ENCODE measurements around the gene GLI3. TPM values are rescaled to one million over a fixed set of nuclear protein-coding genes. Genes with fewer than 3 reads are reported as not detected.

The GLI3 gene
- polyA plus RNA-seq, 1 experiment, result 6.0 TPM

- DNase-seq (ENCODE audit: low read depth, low spot score), result no peak
Observed at GRCh38 chr7:42162560-42163325, 74.3 kb downstream of the GLI3 start.

GRCh38 chr7:42161719-42162118 lies 75.3 kb downstream of the GLI3 start:
- TF ChIP-seq CTCF (IDR thresholded peaks at IDR 0.05; ENCODE audit: low read depth, low read length), result no peak
- H3K27ac ChIP-seq (ENCODE audit: low read depth, low read length), result no peak overlapping the region
- no peak for DNase-seq (ENCODE audit: low read depth, low spot score)
- H3K27me3 ChIP-seq (ENCODE audit: control insufficient read depth, insufficient read depth, low read length), result no peaks in the 10 kb centered on the region
- no peak overlapping the region for H3K4me3 ChIP-seq (ENCODE audit: low read depth, low read length)
- ChIA-PET CTCF (no interaction called here), POLR2A (no interaction called here)
- H3K9me3 ChIP-seq (ENCODE audit: control insufficient read depth, insufficient read depth, low read length), result no peaks in the 10 kb centered on the region

More at GRCh38 chr7:42162560-42163325, 74.3 kb downstream of the GLI3 start:
- H3K27ac ChIP-seq (ENCODE audit: low read depth, low read length), result no peak overlapping the region
- CTCF ChIA-PET, result interaction anchor here (0.7 kb wide), 1 partner anchor 26 kb away, joined by 4 read pairs; no protein-coding TSS in a partner anchor
- POLR2A ChIA-PET, result no interaction called here
- TF ChIP-seq CTCF (IDR thresholded peaks at IDR 0.05; ENCODE audit: low read depth, low read length), result no peak
- H3K27me3 ChIP-seq (ENCODE audit: control insufficient read depth, insufficient read depth, low read length), result no peaks in the 10 kb centered on the region
- no peaks in the 10 kb centered on the region for H3K9me3 ChIP-seq (ENCODE audit: control insufficient read depth, insufficient read depth, low read length)
- H3K4me3 ChIP-seq (ENCODE audit: low read depth, low read length), result no peak overlapping the region

GRCh38 chr7:42161110-42161509 lies 75.9 kb downstream of the GLI3 start:
- no peak for DNase-seq (ENCODE audit: low read depth, low spot score)
- ChIA-PET CTCF (no interaction called here), POLR2A (no interaction called here)
- Histone ChIP-seq H3K27me3 (ENCODE audit: control insufficient read depth, insufficient read depth, low read length) (no peaks in the 10 kb centered on the region), H3K4me3 (ENCODE audit: low read depth, low read length) (no peak overlapping the region), H3K9me3 (ENCODE audit: control insufficient read depth, insufficient read depth, low read length) (no peaks in the 10 kb centered on the region), H3K27ac (ENCODE audit: low read depth, low read length) (no peak overlapping the region)
- no peak for TF ChIP-seq CTCF (IDR thresholded peaks at IDR 0.05; ENCODE audit: low read depth, low read length)

GRCh38 chr7:42159130-42159529 lies 77.9 kb downstream of the GLI3 start:
- Histone ChIP-seq H3K9me3 (ENCODE audit: control insufficient read depth, insufficient read depth, low read length) (no peaks in the 10 kb centered on the region), H3K4me3 (ENCODE audit: low read depth, low read length) (no peak overlapping the region), H3K27me3 (ENCODE audit: control insufficient read depth, insufficient read depth, low read length) (no peaks in the 10 kb centered on the region), H3K27ac (ENCODE audit: low read depth, low read length) (no peak overlapping the region)
- no peak for DNase-seq (ENCODE audit: low read depth, low spot score)
- no peak for TF ChIP-seq CTCF (IDR thresholded peaks at IDR 0.05; ENCODE audit: low read depth, low read length)
- POLR2A ChIA-PET, result no interaction called here
- CTCF ChIA-PET, result interaction anchor here (1.2 kb wide), 1 partner anchor 216 kb away, joined by 4 read pairs; no protein-coding TSS in a partner anchor

- Histone ChIP-seq H3K27me3 (ENCODE audit: control insufficient read depth, insufficient read depth, low read length) (no peaks in the 10 kb centered on the region), H3K27ac (ENCODE audit: low read depth, low read length) (no peak overlapping the region), H3K9me3 (ENCODE audit: control insufficient read depth, insufficient read depth, low read length) (no peaks in the 10 kb centered on the region), H3K4me3 (ENCODE audit: low read depth, low read length) (no peak overlapping the region)
- CTCF ChIA-PET, result interaction anchor here (1.0 kb wide), 1 partner anchor 16 kb away, joined by 3 read pairs; no protein-coding TSS in a partner anchor
- POLR2A ChIA-PET, result no interaction called here
- TF ChIP-seq CTCF (IDR thresholded peaks at IDR 0.05; ENCODE audit: low read depth, low read length), result no peak
- DNase-seq (ENCODE audit: low read depth, low spot score), result no peak
Observed at GRCh38 chr7:42156967-42157721, 79.9 kb downstream of the GLI3 start.

Measured in AG04450 (cell line).